ENCODE measurements around the gene MAP3K1.

GRCh38 chr5:56817263-56818014, 2.1 kb downstream of the MAP3K1 start:
- no peak for TF ChIP-seq CTCF (IDR thresholded peaks at IDR 0.05)
- TF ChIP-seq POLR2AphosphoS5 (IDR thresholded peaks at IDR 0.05; ENCODE audit: insufficient read depth in 1 of 2, low read depth in 1 of 2) = no peak

Measured in vagina (tissue), 2 donors.